Endodermal cell (in vitro differentiated cells): ENCODE measurements around the gene PTPDC1. TPM values are rescaled to one million over a fixed set of nuclear protein-coding genes. Genes with fewer than 3 reads are reported as not detected.

Experiments
- DNase-seq: peaks from one replicate; pipeline ENCODE4 v3.0.0-alpha.2; 2017
- H3K27ac ChIP-seq: 2 replicates; pipeline ENCODE4 v1.5.1; 2013; ENCODE audit warnings: mild to moderate bottlenecking, low read depth, low read length, moderate library complexity
- H3K27me3 ChIP-seq: 2 replicates; pipeline ENCODE4 v1.6.1; 2013; ENCODE audit warnings: mild to moderate bottlenecking, low read length, moderate library complexity; ENCODE audit not compliant: insufficient read depth, control insufficient read depth, poor library complexity, severe bottlenecking
- H3K36me3 ChIP-seq: 2 replicates; pipeline ENCODE4 v1.7.0; 2013; ENCODE audit warnings: mild to moderate bottlenecking, low read length, moderate library complexity; ENCODE audit not compliant: control insufficient read depth, insufficient read depth
- H3K4me1 ChIP-seq: one replicate; pipeline ENCODE4 v1.7.0; 2013; ENCODE audit warnings: low read length; ENCODE audit not compliant: control insufficient read depth, insufficient read depth
- H3K4me3 ChIP-seq: 2 replicates; pipeline ENCODE4 v1.5.1; 2013; ENCODE audit warnings: mild to moderate bottlenecking, low read length, moderate library complexity
- H3K9ac ChIP-seq: 2 replicates; pipeline ENCODE4 v1.6.1; 2013; ENCODE audit warnings: mild to moderate bottlenecking, low read length, moderate library complexity; ENCODE audit not compliant: poor library complexity, severe bottlenecking; ENCODE audit errors: extremely low read depth
- H3K9me3 ChIP-seq: 2 replicates; pipeline ENCODE4 v1.6.1; 2013; ENCODE audit warnings: mild to moderate bottlenecking, low read length, moderate library complexity; ENCODE audit not compliant: control insufficient read depth
- H3K27ac Mint-ChIP-seq: 2 replicates; pipeline ENCODE4 v1.8.0; 2020; ENCODE audit warnings: mixed read lengths
- H3K27me3 Mint-ChIP-seq: 2 replicates; pipeline ENCODE4 v1.8.0; 2021; ENCODE audit warnings: mild to moderate bottlenecking, mixed read lengths; ENCODE audit not compliant: insufficient read depth
- H3K36me3 Mint-ChIP-seq: 2 replicates; pipeline ENCODE4 v1.8.0; 2020; ENCODE audit warnings: low read depth, mixed read lengths
- H3K4me1 Mint-ChIP-seq: 2 replicates; pipeline ENCODE4 v1.8.0; 2020; ENCODE audit warnings: mixed read lengths
- H3K4me3 Mint-ChIP-seq: 2 replicates; pipeline ENCODE4 v1.8.0; 2020; ENCODE audit warnings: mild to moderate bottlenecking, moderate library complexity, mixed read lengths
- H3K9me3 Mint-ChIP-seq: 2 replicates; pipeline ENCODE4 v1.8.0; 2020; ENCODE audit warnings: mild to moderate bottlenecking, mixed read lengths
- CTCF ChIP-seq: fragments of 200-600 bp; sonication (generic); conservative IDR thresholded peaks from 2 replicates; pipeline ENCODE4 v1.5.0; 2021; ENCODE audit warnings: antibody characterized with exemption, mild to moderate bottlenecking
- WGBS, 2 experiments: methylation state at CpG; one replicate each; pipeline versions ENCODE4 v1.1.5 to v1.1.7; 2013; ENCODE audit warnings: missing lambda C conversion rate in 2 of 2, mixed read lengths in 1 of 2; ENCODE audit not compliant: insufficient coverage in 1 of 2, insufficient read length in 1 of 2; 5-methylcytosine and 5-hydroxymethylcytosine counted together
- total RNA-seq, 2 donors: library from RNA; stranded (reverse); fragmentation: NEBNext Ultra II Directional in 1 of 2; extraction: Animal tissue kit (Norgen Biotek cat#: 25700) in 1 of 2; gene quantifications; 2 replicates in 1 of 2; 3 replicates in 1 of 2; pipeline ENCODE4 v1.2.1, GENCODE V29; 2021

The PTPDC1 gene
- total RNA-seq, 2 donors from 2014 or later, result 9.0 to 12.7 TPM

- Mint-ChIP-seq H3K27ac (no peak overlapping the region), H3K27me3 (no peaks in the 10 kb centered on the region), H3K4me1 (peaks cover 16% of the 10 kb centered on the region), H3K36me3 (peaks cover 2% of the 10 kb centered on the region), H3K4me3 (no peak overlapping the region), H3K9me3 (no peaks in the 10 kb centered on the region)
- Histone ChIP-seq H3K9me3 (no peaks in the 10 kb centered on the region), H3K9ac (no peak overlapping the region), H3K36me3 (no peaks in the 10 kb centered on the region), H3K4me1 (no peaks in the 10 kb centered on the region), H3K27ac (no peak overlapping the region), H3K27me3 (no peaks in the 10 kb centered on the region), H3K4me3 (no peak overlapping the region)
- peak; percentile 15 for TF ChIP-seq CTCF
- DNase-seq, result no peak
- WGBS, 2 experiments, result 87 to 93% methylated on average over 4 to 8 of the region's 8 CpGs
These were observed 2.3 kb upstream of the PTPDC1 start for GRCh38 chr9:94081864-94082463.

- H3K4me3 Mint-ChIP-seq, result no peak overlapping the region
- Histone ChIP-seq H3K9ac (no peak overlapping the region), H3K27me3 (no peaks in the 10 kb centered on the region), H3K4me3 (no peak overlapping the region), H3K27ac (no peak overlapping the region), H3K4me1 (no peaks in the 10 kb centered on the region), H3K9me3 (no peaks in the 10 kb centered on the region), H3K36me3 (no peaks in the 10 kb centered on the region)
- H3K9me3 Mint-ChIP-seq, result no peaks in the 10 kb centered on the region
- peaks cover 5% of the 10 kb centered on the region for H3K36me3 Mint-ChIP-seq
- 87 to 95% methylated on average over 3 of the region's 3 CpGs for WGBS, 2 experiments
- H3K4me1 Mint-ChIP-seq, result peaks cover 15% of the 10 kb centered on the region
- no peaks in the 10 kb centered on the region for H3K27me3 Mint-ChIP-seq
- no peak for TF ChIP-seq CTCF
- H3K27ac Mint-ChIP-seq, result no peak overlapping the region
- no peak for DNase-seq
These were observed 1.7 kb upstream of the PTPDC1 start for GRCh38 chr9:94082553-94082952.

GRCh38 chr9:94082956-94083355 is 1.3 kb upstream of the PTPDC1 start:
- Mint-ChIP-seq H3K27me3 (no peaks in the 10 kb centered on the region), H3K9me3 (no peaks in the 10 kb centered on the region), H3K27ac (no peak overlapping the region), H3K4me3 (no peak overlapping the region), H3K4me1 (peaks cover 13% of the 10 kb centered on the region), H3K36me3 (peaks cover 5% of the 10 kb centered on the region)
- Histone ChIP-seq H3K9ac (no peak overlapping the region), H3K9me3 (no peaks in the 10 kb centered on the region), H3K4me3 (no peak overlapping the region), H3K4me1 (no peaks in the 10 kb centered on the region), H3K27me3 (no peaks in the 10 kb centered on the region), H3K36me3 (peaks cover under 1% of the 10 kb centered on the region), H3K27ac (peak overlapping the region; percentile 21)
- no peak for DNase-seq
- WGBS, 2 experiments, result 95% methylated on average over 1 of the region's 1 CpG; no CpG with 5 or more reads in 1 of the 2 experiments
- TF ChIP-seq CTCF, result no peak
